Measurements from ENCODE around the gene ANKRD1.
A peak's percentile ranks its signal among the peaks of the same experiment; 100 is the strongest.

DNA sequence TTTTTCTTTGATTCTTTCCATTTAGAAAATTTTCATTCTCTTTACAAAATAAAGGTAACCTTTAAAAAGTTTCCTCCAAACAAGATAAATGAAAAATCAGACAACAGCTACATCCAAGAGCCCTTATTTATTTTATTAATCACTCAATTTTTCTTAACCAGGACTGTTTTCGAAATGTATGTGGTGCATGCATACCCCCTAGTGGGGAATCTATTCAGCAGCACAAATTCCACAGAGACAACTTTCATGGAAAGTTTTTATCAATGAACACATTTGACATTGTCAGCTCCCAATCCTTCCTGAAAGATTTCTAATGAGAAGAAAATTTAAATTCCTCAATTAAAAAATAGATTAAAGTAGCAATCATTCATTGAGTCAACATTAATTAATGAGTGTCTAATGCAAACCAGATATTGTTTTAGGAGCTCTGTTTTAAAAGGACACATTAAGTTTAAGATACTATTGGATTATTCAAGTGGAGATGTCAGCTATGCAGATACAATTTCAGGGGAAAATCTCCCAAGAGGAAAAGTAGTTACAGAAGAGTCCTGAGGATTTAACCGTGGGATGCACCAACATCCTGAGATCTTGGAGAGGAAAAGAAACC lies 57.9 kb downstream of the ANKRD1 start:
- TF ChIP-seq, protein P1, sequence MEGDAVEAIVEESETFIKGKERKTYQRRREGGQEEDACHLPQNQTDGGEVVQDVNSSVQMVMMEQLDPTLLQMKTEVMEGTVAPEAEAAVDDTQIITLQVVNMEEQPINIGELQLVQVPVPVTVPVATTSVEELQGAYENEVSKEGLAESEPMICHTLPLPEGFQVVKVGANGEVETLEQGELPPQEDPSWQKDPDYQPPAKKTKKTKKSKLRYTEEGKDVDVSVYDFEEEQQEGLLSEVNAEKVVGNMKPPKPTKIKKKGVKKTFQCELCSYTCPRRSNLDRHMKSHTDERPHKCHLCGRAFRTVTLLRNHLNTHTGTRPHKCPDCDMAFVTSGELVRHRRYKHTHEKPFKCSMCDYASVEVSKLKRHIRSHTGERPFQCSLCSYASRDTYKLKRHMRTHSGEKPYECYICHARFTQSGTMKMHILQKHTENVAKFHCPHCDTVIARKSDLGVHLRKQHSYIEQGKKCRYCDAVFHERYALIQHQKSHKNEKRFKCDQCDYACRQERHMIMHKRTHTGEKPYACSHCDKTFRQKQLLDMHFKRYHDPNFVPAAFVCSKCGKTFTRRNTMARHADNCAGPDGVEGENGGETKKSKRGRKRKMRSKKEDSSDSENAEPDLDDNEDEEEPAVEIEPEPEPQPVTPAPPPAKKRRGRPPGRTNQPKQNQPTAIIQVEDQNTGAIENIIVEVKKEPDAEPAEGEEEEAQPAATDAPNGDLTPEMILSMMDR (IDR thresholded peaks at IDR 0.05): peak; percentile 42 to 56 (median 45)
- TF ChIP-seq POLR2AphosphoS5 (IDR thresholded peaks at IDR 0.05) (no peak), POLR2A (IDR thresholded peaks at IDR 0.05; ENCODE audit: low read depth) (no peak), EP300 (IDR thresholded peaks at IDR 0.05) (no peak)
